ENCODE results near the gene C20orf96. TPM values are rescaled to one million over a fixed set of nuclear protein-coding genes. Genes with fewer than 3 reads are reported as not detected.
"Not testable (repeated sequence)": the region's sequence is repeated elsewhere in the genome, so short reads cannot be mapped to it uniquely, and the experiment has no call there.

C20orf96 gene
- total RNA-seq, 1 donor from 2014 or later, result 11.6 TPM

DNA sequence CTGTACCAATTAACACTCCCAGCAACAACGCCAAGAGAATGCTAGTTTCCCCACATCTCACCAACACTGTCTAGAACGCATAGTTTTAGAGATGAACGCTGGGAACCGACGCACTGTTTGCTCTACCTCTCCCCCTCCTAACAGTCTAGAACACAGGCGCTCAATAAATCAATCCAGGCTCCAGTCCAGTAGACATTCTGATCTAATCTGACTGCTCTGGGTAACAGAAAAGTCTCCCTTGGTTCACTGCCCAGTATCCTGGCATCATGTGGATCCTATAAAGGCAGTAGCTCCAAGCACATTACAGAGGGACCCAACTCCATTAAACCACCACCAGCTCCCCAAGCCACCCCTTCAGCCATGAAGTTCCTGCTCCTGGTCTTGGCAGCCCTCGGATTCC, 33.1 kb downstream of the C20orf96 start, which contains the start of gene DEFB132:
DEFB132 (plus strand) TSS at position 306 of the 400 bp plus-strand sequence; CDS start at position 361, 55 bp downstream.
- ATAC-seq (no peak), DNase-seq (no peak)
- H3K36me3 ChIP-seq, result no peaks in the 10 kb centered on the region
- H3K27me3 ChIP-seq (ENCODE audit: low read depth), result no peaks in the 10 kb centered on the region
- TF ChIP-seq CTCF (IDR thresholded peaks at IDR 0.05), result no peak
- no peaks in the 10 kb centered on the region for H3K4me1 ChIP-seq
- no peaks in the 10 kb centered on the region for H3K9me3 ChIP-seq
- intact Hi-C loops (cut with DNase I), result no loop called here
- H3K4me3 ChIP-seq, result no peak within 1 kb of the TSS
- H3K27ac ChIP-seq, result no peak within 1 kb of the TSS

DNA sequence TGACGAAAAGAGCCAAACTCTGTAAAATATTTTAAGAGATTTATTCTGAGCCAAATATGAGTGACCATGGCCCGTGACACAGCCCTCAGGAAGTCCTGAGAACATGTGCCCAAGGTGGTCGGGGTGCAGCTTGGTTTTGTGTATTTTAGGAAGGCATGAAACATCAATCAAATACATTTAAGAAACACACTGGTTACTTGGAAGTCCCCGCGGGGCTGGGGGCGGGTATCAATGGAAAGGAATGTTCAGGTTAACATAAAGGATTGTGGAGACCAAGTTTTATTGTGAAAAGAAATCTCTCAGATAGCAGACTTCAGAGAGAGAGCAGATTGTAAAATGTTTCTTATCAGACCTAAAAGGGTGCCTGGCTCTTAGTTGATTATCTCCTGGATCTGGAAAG, 37.1 kb downstream of the C20orf96 start:
- ATAC-seq; intact Hi-C loops (cut with DNase I): not testable (repeated sequence)

GRCh38 chr20:252801-253200, 37.7 kb downstream of the C20orf96 start:
- Histone ChIP-seq H3K4me3 (no peak overlapping the region), H3K9me3 (no peaks in the 10 kb centered on the region), H3K27ac (no peak overlapping the region), H3K4me1 (no peaks in the 10 kb centered on the region), H3K27me3 (ENCODE audit: low read depth) (no peaks in the 10 kb centered on the region), H3K36me3 (no peaks in the 10 kb centered on the region)
- TF ChIP-seq CTCF (IDR thresholded peaks at IDR 0.05), result no peak
- intact Hi-C loops (cut with DNase I), result no loop called here
- ATAC-seq (no peak), DNase-seq (no peak)

More for the DNA sequence above, 37.1 kb downstream of the C20orf96 start:
- not testable (repeated sequence) for H3K36me3 ChIP-seq; H3K4me3 ChIP-seq; H3K27ac ChIP-seq; DNase-seq; H3K27me3 ChIP-seq (ENCODE audit: low read depth); H3K9me3 ChIP-seq; H3K4me1 ChIP-seq

- Histone ChIP-seq H3K9me3 (no peaks in the 10 kb centered on the region), H3K27ac (no peak overlapping the region), H3K27me3 (ENCODE audit: low read depth) (no peaks in the 10 kb centered on the region), H3K4me1 (no peaks in the 10 kb centered on the region), H3K36me3 (no peaks in the 10 kb centered on the region), H3K4me3 (no peak overlapping the region)
- intact Hi-C loops (cut with DNase I), result no loop called here
- no peak for TF ChIP-seq CTCF (IDR thresholded peaks at IDR 0.05)
- DNase-seq (no peak), ATAC-seq (no peak)
Measured at GRCh38 chr20:251354-251753, 39.2 kb downstream of the C20orf96 start.

- intact Hi-C loops (cut with DNase I), result no loop called here
- Histone ChIP-seq H3K27ac (no peak overlapping the region), H3K36me3 (no peaks in the 10 kb centered on the region), H3K9me3 (no peaks in the 10 kb centered on the region), H3K4me3 (no peak overlapping the region), H3K4me1 (peaks cover 3% of the 10 kb centered on the region), H3K27me3 (ENCODE audit: low read depth) (no peaks in the 10 kb centered on the region)
- no peak for ATAC-seq
- TF ChIP-seq CTCF (IDR thresholded peaks at IDR 0.05), result no peak
- DNase-seq, result no peak
Measured at GRCh38 chr20:242905-243304, 47.6 kb downstream of the C20orf96 start.

- Histone ChIP-seq H3K27ac (peak overlapping the region; percentile 54), H3K36me3 (no peaks in the 10 kb centered on the region), H3K4me1 (peaks cover 12% of the 10 kb centered on the region), H3K4me3 (peak overlapping the region; percentile 25), H3K9me3 (no peaks in the 10 kb centered on the region), H3K27me3 (ENCODE audit: low read depth) (no peaks in the 10 kb centered on the region)
- ATAC-seq, result peak; percentile 54 to 75
- no peak for DNase-seq
- TF ChIP-seq CTCF (IDR thresholded peaks at IDR 0.05), result no peak
- intact Hi-C loops (cut with DNase I), result no loop called here
Measured at GRCh38 chr20:237929-238328, 52.6 kb downstream of the C20orf96 start.
